Naive B cell (primary cell): ENCODE results near the gene KCNJ9. TPM values are rescaled to one million over a fixed set of nuclear protein-coding genes. Genes with fewer than 3 reads are reported as not detected.

Experiments used
- ATAC-seq, 2 donors: fragments of 150-1000 bp; cut with Tn5 transposase; 2 replicates each; pipeline ENCODE4 v1.10.0; 2021; ENCODE audit warnings: low read depth in 2 of 2, mild to moderate bottlenecking in 2 of 2, moderate library complexity in 2 of 2
- DNase-seq: peaks from one replicate; pipeline ENCODE4 v3.0.0; 2022
- H3K27ac Mint-ChIP-seq, 6 donors: one replicate each; pipeline ENCODE4 v1.8.0; 2020 to 2022; ENCODE audit warnings: mild to moderate bottlenecking in 6 of 6, mixed read lengths in 6 of 6, moderate library complexity in 5 of 6, inconsistent platforms in 2 of 6
- H3K27me3 Mint-ChIP-seq, 3 donors: one replicate each; pipeline ENCODE4 v1.8.0; 2021 to 2022; ENCODE audit warnings: mixed read lengths in 3 of 3, mild to moderate bottlenecking in 1 of 3
- H3K36me3 Mint-ChIP-seq, 2 donors: one replicate each; pipeline ENCODE4 v1.8.0; 2020 to 2022; ENCODE audit warnings: mixed read lengths in 2 of 2, inconsistent platforms in 1 of 2, mild to moderate bottlenecking in 1 of 2
- H3K4me1 Mint-ChIP-seq, 3 donors: one replicate each; pipeline ENCODE4 v1.8.0; 2020 to 2022; ENCODE audit warnings: mixed read lengths in 3 of 3, inconsistent platforms in 1 of 3, mild to moderate bottlenecking in 1 of 3, moderate library complexity in 1 of 3
- H3K4me3 Mint-ChIP-seq, 8 donors: one replicate each; pipeline ENCODE4 v1.8.0; 2020 to 2022; ENCODE audit warnings: mild to moderate bottlenecking in 8 of 8, mixed read lengths in 8 of 8, moderate library complexity in 8 of 8, inconsistent platforms in 2 of 8
- H3K9me3 Mint-ChIP-seq, 7 donors: one replicate each; pipeline ENCODE4 v1.8.0; 2020 to 2022; ENCODE audit warnings: mixed read lengths in 7 of 7, mild to moderate bottlenecking in 5 of 7, inconsistent platforms in 2 of 7, moderate library complexity in 1 of 7
- polyA plus RNA-seq, 6 donors: library from polyadenylated mRNA; unstranded; fragments of 300-500 nt; fragmentation: Illumina TruSeq; gene quantifications; one replicate each; pipeline ENCODE4 v1.2.3, GENCODE V29; 2021; ENCODE audit warnings: low read depth in 6 of 6

Gene KCNJ9
- polyA plus RNA-seq, 6 donors from 2014 or later, result 0.08 TPM; not detected in 5

DNA sequence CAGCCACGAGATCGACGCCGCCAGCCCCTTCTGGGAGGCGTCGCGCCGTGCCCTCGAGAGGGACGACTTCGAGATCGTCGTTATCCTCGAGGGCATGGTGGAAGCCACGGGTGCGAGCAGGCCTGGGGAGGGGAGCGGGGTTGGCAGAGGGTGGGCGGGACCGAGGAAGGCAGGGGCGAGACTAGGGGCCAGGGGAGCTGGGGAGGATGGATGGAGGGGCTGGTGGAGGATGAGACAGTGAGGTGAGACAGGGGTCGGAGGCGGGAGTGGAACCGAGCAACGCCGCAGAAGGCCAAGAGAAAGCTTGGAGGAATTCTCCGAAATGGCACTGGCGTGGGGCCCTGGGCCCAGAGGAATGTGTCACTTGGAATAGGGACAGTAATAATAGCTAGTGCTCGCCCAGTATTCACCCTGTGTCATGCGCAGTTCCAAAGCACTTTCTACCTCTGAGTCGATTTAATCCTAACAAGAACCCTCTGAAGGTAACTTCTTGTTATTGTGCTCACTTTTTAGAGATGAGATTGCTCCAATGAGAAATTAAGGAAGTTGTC, 3.5 kb downstream of the KCNJ9 start:
- Mint-ChIP-seq H3K4me1 (peaks cover 16 to 24% (median 22%) of the 10 kb centered on the region in 3 donors), H3K9me3 (no peaks in the 10 kb centered on the region), H3K4me3 (peak overlapping the region in 4 of 8 donors; percentile 2 to 82 (median 52)), H3K27me3 (peaks cover 31 to 35% (median 34%) of the 10 kb centered on the region in 3 donors), H3K36me3 (peaks cover 0 to 15% of the 10 kb centered on the region in 2 donors), H3K27ac (peak overlapping the region in 1 of 6 donors; percentile 38)
- no peak for ATAC-seq
- no peak for DNase-seq

DNA sequence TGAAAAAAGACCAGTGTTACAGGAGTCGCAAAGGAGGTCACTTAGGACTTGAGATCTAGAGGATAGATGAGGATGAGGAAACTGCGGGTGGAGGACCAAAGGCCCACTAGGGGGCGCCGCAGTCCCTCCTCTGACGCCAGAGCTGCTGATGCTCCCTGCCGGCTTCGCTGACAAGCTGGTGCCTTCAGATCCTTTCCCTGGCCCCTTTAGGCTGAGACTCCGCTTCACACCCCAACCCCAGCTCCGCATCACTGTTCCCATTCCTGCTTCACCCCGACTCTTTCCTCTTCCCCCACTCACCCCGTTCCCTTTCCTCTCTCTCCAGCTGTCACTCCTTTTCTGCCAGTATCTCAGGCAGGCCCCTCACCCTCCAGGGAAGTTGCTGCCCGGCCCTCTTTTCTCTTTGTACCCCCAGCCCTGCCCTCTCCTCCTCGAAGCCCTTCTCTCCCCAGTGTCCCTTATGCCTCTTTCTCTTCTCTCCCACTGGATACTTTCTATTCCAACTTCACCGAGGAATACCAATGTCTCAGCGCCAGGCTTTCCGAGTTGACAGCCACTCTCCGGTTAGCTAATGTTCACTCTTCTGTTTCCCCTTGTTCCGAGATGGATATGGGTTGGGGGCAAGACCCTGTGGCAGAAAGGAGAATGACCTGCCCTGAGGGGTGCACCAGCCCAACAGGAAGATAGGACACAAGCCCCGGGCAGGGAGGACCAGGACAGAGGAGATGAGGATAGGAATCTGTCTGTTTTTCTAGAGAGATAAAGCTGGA, 4.5 kb downstream of the KCNJ9 start:
- Mint-ChIP-seq H3K27ac (peak overlapping the region in 3 of 6 donors; percentile 58 to 89 (median 84)), H3K4me3 (peak overlapping the region in 2 of 8 donors; percentile 5 to 10), H3K36me3 (peaks cover 0 to 20% of the 10 kb centered on the region in 2 donors), H3K4me1 (peaks cover 20 to 28% (median 24%) of the 10 kb centered on the region in 3 donors), H3K27me3 (peaks cover 21 to 26% (median 24%) of the 10 kb centered on the region in 3 donors), H3K9me3 (no peaks in the 10 kb centered on the region)
- ATAC-seq (peak; percentile 62 to 65), DNase-seq (peak; percentile 61)

GRCh38 chr1:160086456-160086892, 5.1 kb downstream of the KCNJ9 start:
- peak overlapping the region in 2 of 6 donors; percentile 71 to 78 for H3K27ac Mint-ChIP-seq

GRCh38 chr1:160087118-160087662, 5.9 kb downstream of the KCNJ9 start:
- Mint-ChIP-seq H3K27me3 (peaks cover 10 to 13% (median 11%) of the 10 kb centered on the region in 3 donors), H3K4me3 (no peak overlapping the region), H3K27ac (peak overlapping the region in 2 of 6 donors; percentile 28 to 86), H3K4me1 (peaks cover 22 to 29% (median 24%) of the 10 kb centered on the region in 3 donors), H3K9me3 (no peaks in the 10 kb centered on the region), H3K36me3 (peaks cover 0 to 30% of the 10 kb centered on the region in 2 donors)
- no peak for DNase-seq
- no peak for ATAC-seq

More at GRCh38 chr1:160086456-160086892, 5.1 kb downstream of the KCNJ9 start:
- ATAC-seq, result no peak
- Mint-ChIP-seq H3K36me3 (peaks cover 0 to 23% of the 10 kb centered on the region in 2 donors), H3K4me3 (no peak overlapping the region), H3K9me3 (no peaks in the 10 kb centered on the region), H3K27me3 (peaks cover 17 to 20% (median 18%) of the 10 kb centered on the region in 3 donors), H3K4me1 (peaks cover 22 to 29% (median 24%) of the 10 kb centered on the region in 3 donors)
- no peak for DNase-seq

DNA sequence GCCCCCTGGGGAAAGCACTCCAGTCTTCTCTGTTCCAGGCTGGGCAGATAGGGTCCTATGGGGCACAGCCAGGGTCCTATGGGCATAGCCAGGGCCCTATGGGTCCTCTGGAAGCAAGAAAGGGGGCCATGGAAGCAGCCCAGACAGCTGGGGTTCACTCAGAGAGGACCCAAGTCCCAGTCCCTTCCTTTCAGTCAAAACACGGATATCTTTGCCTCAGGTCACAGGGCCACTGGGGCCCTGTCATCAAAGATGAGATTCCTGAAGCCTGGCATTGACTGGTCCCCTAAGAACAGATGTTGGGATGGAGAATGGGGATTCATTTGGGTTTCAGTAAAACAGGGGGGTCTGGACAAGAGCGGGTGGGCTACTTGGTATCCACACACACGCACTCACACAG, 8.5 kb downstream of the KCNJ9 start:
- ATAC-seq (no peak), DNase-seq (no peak)
- H3K9me3 Mint-ChIP-seq, result no peaks in the 10 kb centered on the region
- H3K27ac Mint-ChIP-seq, result no peak overlapping the region
- no peak overlapping the region for H3K4me3 Mint-ChIP-seq
- peaks cover 0 to 34% of the 10 kb centered on the region in 2 donors for H3K36me3 Mint-ChIP-seq
- peaks cover 20 to 32% (median 22%) of the 10 kb centered on the region in 3 donors for H3K4me1 Mint-ChIP-seq
- H3K27me3 Mint-ChIP-seq, result no peaks in the 10 kb centered on the region

- no peak for ATAC-seq
- peaks cover 16 to 33% (median 24%) of the 10 kb centered on the region in 3 donors for H3K4me1 Mint-ChIP-seq
- no peak overlapping the region for H3K4me3 Mint-ChIP-seq
- peak overlapping the region in 1 of 6 donors; percentile 28 for H3K27ac Mint-ChIP-seq
- no peak for DNase-seq
- H3K27me3 Mint-ChIP-seq, result no peaks in the 10 kb centered on the region
- H3K36me3 Mint-ChIP-seq, result peaks cover 0 to 34% of the 10 kb centered on the region in 2 donors
- H3K9me3 Mint-ChIP-seq, result no peaks in the 10 kb centered on the region
Measured at GRCh38 chr1:160090760-160091159, 9.4 kb downstream of the KCNJ9 start.

GRCh38 chr1:160091666-160092223, 10.4 kb downstream of the KCNJ9 start:
- H3K9me3 Mint-ChIP-seq, result no peaks in the 10 kb centered on the region
- no peaks in the 10 kb centered on the region for H3K27me3 Mint-ChIP-seq
- no peak for ATAC-seq
- H3K4me1 Mint-ChIP-seq, result peaks cover 22 to 36% (median 30%) of the 10 kb centered on the region in 3 donors
- H3K27ac Mint-ChIP-seq, result no peak overlapping the region
- peaks cover 0 to 34% of the 10 kb centered on the region in 2 donors for H3K36me3 Mint-ChIP-seq
- no peak for DNase-seq
- H3K4me3 Mint-ChIP-seq, result no peak overlapping the region

- ATAC-seq (no peak), DNase-seq (no peak)
- H3K9me3 Mint-ChIP-seq, result no peaks in the 10 kb centered on the region
- H3K4me1 Mint-ChIP-seq, result peaks cover 30 to 43% (median 38%) of the 10 kb centered on the region in 3 donors
- no peak overlapping the region for H3K27ac Mint-ChIP-seq
- no peaks in the 10 kb centered on the region for H3K27me3 Mint-ChIP-seq
- H3K36me3 Mint-ChIP-seq, result peaks cover 0 to 34% of the 10 kb centered on the region in 2 donors
- H3K4me3 Mint-ChIP-seq, result no peak overlapping the region
Measured at GRCh38 chr1:160092366-160093068, 11.2 kb downstream of the KCNJ9 start.

DNA sequence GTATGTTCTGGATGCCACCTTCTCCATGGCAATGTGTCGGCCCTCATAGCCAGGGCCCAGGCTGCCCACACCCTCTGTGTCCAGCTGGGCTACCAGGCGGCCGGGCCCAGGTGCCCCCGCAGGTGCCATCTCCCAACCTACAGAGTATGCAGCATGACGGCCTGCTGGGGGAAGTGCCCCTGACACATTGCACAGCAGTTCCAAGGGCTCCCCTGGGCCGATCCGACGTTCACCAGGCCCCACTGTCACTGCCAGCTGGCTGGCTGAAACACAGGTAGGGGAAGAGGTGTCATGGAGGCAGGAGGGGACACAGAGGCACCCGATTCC, 11.7 kb downstream of the KCNJ9 start:
- DNase-seq (no peak), ATAC-seq (no peak)
- no peak overlapping the region for H3K4me3 Mint-ChIP-seq
- peaks cover 0 to 33% of the 10 kb centered on the region in 2 donors for H3K36me3 Mint-ChIP-seq
- H3K4me1 Mint-ChIP-seq, result peaks cover 35 to 48% (median 43%) of the 10 kb centered on the region in 3 donors
- no peaks in the 10 kb centered on the region for H3K27me3 Mint-ChIP-seq
- no peak overlapping the region for H3K27ac Mint-ChIP-seq
- H3K9me3 Mint-ChIP-seq, result no peaks in the 10 kb centered on the region

DNA sequence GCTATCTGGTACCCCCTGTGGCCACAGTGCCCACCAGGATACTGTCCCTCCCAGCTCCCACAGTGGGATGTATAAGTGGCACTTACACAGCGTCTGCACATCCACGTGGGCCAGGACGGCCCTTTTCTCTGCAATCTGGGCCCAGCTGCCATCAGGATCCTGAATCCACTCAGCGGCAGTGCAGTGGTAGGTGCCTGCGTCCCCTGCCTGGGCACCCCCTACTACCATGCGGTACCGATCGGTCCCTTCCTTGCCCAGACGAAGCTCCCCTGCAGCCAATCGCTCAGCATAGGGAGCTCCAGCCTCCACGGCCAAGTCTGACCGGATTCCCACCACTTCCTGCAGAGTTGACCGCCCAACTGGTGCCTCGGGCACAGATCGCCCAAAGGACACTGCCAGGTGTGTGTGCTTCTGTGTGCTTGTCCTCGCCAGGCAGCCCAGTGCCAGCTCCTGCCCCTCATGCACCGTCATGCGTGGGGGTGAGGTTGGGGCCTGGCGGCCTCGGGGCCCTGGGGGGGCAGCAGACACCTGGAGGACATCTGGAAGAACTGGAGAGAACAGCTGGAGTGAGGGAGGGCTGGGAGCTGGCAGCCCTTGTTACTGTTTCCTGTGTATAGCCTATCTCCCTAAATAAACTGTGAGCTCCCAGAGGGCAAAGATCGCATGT, 12.4 kb downstream of the KCNJ9 start:
- H3K27ac Mint-ChIP-seq, result no peak overlapping the region
- no peaks in the 10 kb centered on the region for H3K9me3 Mint-ChIP-seq
- DNase-seq, result no peak
- no peak for ATAC-seq
- no peaks in the 10 kb centered on the region for H3K27me3 Mint-ChIP-seq
- peaks cover 0 to 26% of the 10 kb centered on the region in 2 donors for H3K36me3 Mint-ChIP-seq
- peaks cover 36 to 42% (median 40%) of the 10 kb centered on the region in 3 donors for H3K4me1 Mint-ChIP-seq
- H3K4me3 Mint-ChIP-seq, result peak overlapping the region in 1 of 8 donors; percentile 9

GRCh38 chr1:160094291-160094625, 12.9 kb downstream of the KCNJ9 start:
- ATAC-seq, result no peak
- no peaks in the 10 kb centered on the region for H3K9me3 Mint-ChIP-seq
- no peak overlapping the region for H3K27ac Mint-ChIP-seq
- H3K4me1 Mint-ChIP-seq, result peaks cover 38 to 44% (median 40%) of the 10 kb centered on the region in 3 donors
- H3K27me3 Mint-ChIP-seq, result no peaks in the 10 kb centered on the region
- H3K4me3 Mint-ChIP-seq, result peak overlapping the region in 1 of 8 donors; percentile 9
- DNase-seq, result no peak
- peaks cover 0 to 21% of the 10 kb centered on the region in 2 donors for H3K36me3 Mint-ChIP-seq

- no peak for DNase-seq
- no peak for ATAC-seq
- Mint-ChIP-seq H3K27me3 (no peaks in the 10 kb centered on the region), H3K27ac (no peak overlapping the region), H3K4me1 (peaks cover 41 to 49% (median 45%) of the 10 kb centered on the region in 3 donors), H3K4me3 (no peak overlapping the region), H3K9me3 (no peaks in the 10 kb centered on the region), H3K36me3 (peaks cover 0 to 19% of the 10 kb centered on the region in 2 donors)
Measured at GRCh38 chr1:160094806-160095205, 13.5 kb downstream of the KCNJ9 start.
